Activated naive CD4-positive, alpha-beta T cell (primary cell): ENCODE measurements around the gene BPIFB4.

ENCODE experiments used
- DNase-seq, 4 experiments: peaks; one replicate each; lab custom pipeline; 2025; lab: John Stamatoyannopoulos, UW

Gene BPIFB4

GRCh38 chr20:33062105-33062824 is 17.2 kb upstream of the BPIFB4 start:
- no peak for DNase-seq

- no peak for DNase-seq
Measured at GRCh38 chr20:33062825-33063149, 16.7 kb upstream of the BPIFB4 start.

- DNase-seq = no peak
Measured at GRCh38 chr20:33063271-33063670, 16.2 kb upstream of the BPIFB4 start.

GRCh38 chr20:33064572-33065287 is 14.7 kb upstream of the BPIFB4 start:
- no peak for DNase-seq

GRCh38 chr20:33065785-33066184 is 13.7 kb upstream of the BPIFB4 start:
- DNase-seq = no peak

- DNase-seq = no peak
Measured at GRCh38 chr20:33067806-33068205, 11.6 kb upstream of the BPIFB4 start.

- DNase-seq = no peak
Measured at GRCh38 chr20:33068251-33068939, 11.0 kb upstream of the BPIFB4 start.

GRCh38 chr20:33069673-33070072 is 9.8 kb upstream of the BPIFB4 start:
- no peak for DNase-seq

GRCh38 chr20:33070111-33071053 is 9.1 kb upstream of the BPIFB4 start:
- no peak for DNase-seq

- no peak for DNase-seq
Measured at GRCh38 chr20:33071198-33071597, 8.2 kb upstream of the BPIFB4 start.

- no peak for DNase-seq
Measured at GRCh38 chr20:33072362-33072761, 7.1 kb upstream of the BPIFB4 start.

- DNase-seq = no peak
Measured at GRCh38 chr20:33072813-33073212, 6.6 kb upstream of the BPIFB4 start.

GRCh38 chr20:33074675-33075074 is 4.8 kb upstream of the BPIFB4 start:
- DNase-seq = no peak

- no peak for DNase-seq
Measured at GRCh38 chr20:33075281-33075680, 4.2 kb upstream of the BPIFB4 start.

GRCh38 chr20:33076662-33077372 is 2.6 kb upstream of the BPIFB4 start:
- DNase-seq = no peak

- no peak for DNase-seq
Measured at GRCh38 chr20:33081411-33082154, 2.1 kb downstream of the BPIFB4 start.

GRCh38 chr20:33082546-33082945 is 3.1 kb downstream of the BPIFB4 start:
- DNase-seq = no peak

GRCh38 chr20:33083544-33084340 is 4.3 kb downstream of the BPIFB4 start:
- no peak for DNase-seq

- DNase-seq = no peak
Measured at GRCh38 chr20:33084722-33085121, 5.3 kb downstream of the BPIFB4 start.
